Tibial nerve (tissue), 3 donors: Measurements from ENCODE around the gene HEATR1.

Experiments used
- CTCF ChIP-seq, 5 experiments: fragments of 200-600 bp in 3 of 5; fragments of 450-650 bp in 2 of 5; sonication (generic) in 3 of 5; IDR thresholded peaks; one replicate each; pipeline ENCODE4 v1.5.1; 2016 to 2019; ENCODE audit warnings: antibody characterized with exemption in 5 of 5, mild to moderate bottlenecking in 3 of 5, moderate library complexity in 2 of 5
- POLR2A ChIP-seq, 2 donors: fragments of 450-650 bp; IDR thresholded peaks; one replicate each; pipeline ENCODE4 v1.6.1; 2017; ENCODE audit warnings: antibody characterized with exemption in 2 of 2, mild to moderate bottlenecking in 2 of 2, moderate library complexity in 2 of 2

GRCh38 chr1:236540813-236541465, 63.4 kb downstream of the HEATR1 start:
- TF ChIP-seq CTCF (IDR thresholded peaks at IDR 0.05) (no peak), POLR2A (IDR thresholded peaks at IDR 0.05) (no peak)
